CD4-positive, alpha-beta T cell (primary cell): ENCODE data around the gene PRPSAP2. TPM values are rescaled to one million over a fixed set of nuclear protein-coding genes. Genes with fewer than 3 reads are reported as not detected.

Experiments used
- ATAC-seq: fragments of 200-7000 bp; cut with Tn5 transposase; one replicate; pipeline ENCODE4 v1.10.0; 2022; ENCODE audit warnings: mild to moderate bottlenecking; ENCODE audit not compliant: poor library complexity
- CTCF ChIA-PET: fragments of 350-600 bp; sonication (Branson Sonifier 250); formaldehyde crosslinking; loops from one replicate; lab custom pipeline; 2021; ENCODE audit warnings: antibody characterized with exemption, inconsistent platforms; lab: Charles Lee
- POLR2A ChIA-PET: fragments of 350-600 bp; sonication (Branson Sonifier 250); formaldehyde crosslinking; loops from one replicate; lab custom pipeline; 2021; ENCODE audit warnings: antibody characterized with exemption, inconsistent platforms; lab: Charles Lee
- DNase-seq, 14 experiments: peaks; one replicate each; pipeline ENCODE4 v3.0.0-alpha.2; 2013 to 2020; ENCODE audit warnings: mixed read lengths in 2 of 14
- H3K27ac ChIP-seq, 2 donors: one replicate each; pipeline versions ENCODE4 v1.5.1 to v1.7.0; 2013; ENCODE audit warnings: low read length in 2 of 2, low read depth in 1 of 2, mild to moderate bottlenecking in 1 of 2
- H3K27me3 ChIP-seq, 2 experiments: 1 replicate in 1 of 2; 2 replicates in 1 of 2; pipeline versions ENCODE4 v1.6.1 to v1.7.0; 2013; ENCODE audit warnings: low read length in 2 of 2, control low read depth in 1 of 2, mild to moderate bottlenecking in 1 of 2, moderate library complexity in 1 of 2; ENCODE audit not compliant: insufficient read depth in 2 of 2, control insufficient read depth in 1 of 2
- H3K36me3 ChIP-seq: one replicate; pipeline ENCODE4 v1.6.1; 2013; ENCODE audit warnings: low read length, control low read depth; ENCODE audit not compliant: insufficient read depth
- H3K4me1 ChIP-seq: one replicate; pipeline ENCODE4 v1.6.1; 2013; ENCODE audit warnings: low read length, control low read depth; ENCODE audit not compliant: insufficient read depth
- H3K4me3 ChIP-seq: one replicate; pipeline ENCODE4 v1.5.1; 2013; ENCODE audit warnings: mild to moderate bottlenecking, low read length, moderate library complexity
- H3K9me3 ChIP-seq, 2 experiments: 1 replicate in 1 of 2; 2 replicates in 1 of 2; pipeline versions ENCODE4 v1.6.1 to v1.7.0; 2013; ENCODE audit warnings: low read length in 2 of 2, mild to moderate bottlenecking in 2 of 2, control low read depth in 1 of 2, moderate library complexity in 1 of 2; ENCODE audit not compliant: control insufficient read depth in 1 of 2, insufficient read depth in 1 of 2
- H3K27ac Mint-ChIP-seq: one replicate; pipeline ENCODE4 v1.8.0; 2020; ENCODE audit warnings: mixed read lengths
- H3K27me3 Mint-ChIP-seq: one replicate; pipeline ENCODE4 v1.8.0; 2021; ENCODE audit warnings: mixed read lengths
- H3K36me3 Mint-ChIP-seq: one replicate; pipeline ENCODE4 v1.8.0; 2021; ENCODE audit warnings: low read depth, mixed read lengths
- H3K4me1 Mint-ChIP-seq: one replicate; pipeline ENCODE4 v1.8.0; 2021; ENCODE audit warnings: low read depth, mixed read lengths
- H3K4me3 Mint-ChIP-seq: one replicate; pipeline ENCODE4 v1.8.0; 2020; ENCODE audit warnings: mild to moderate bottlenecking, mixed read lengths
- H3K9me3 Mint-ChIP-seq: one replicate; pipeline ENCODE4 v1.8.0; 2020; ENCODE audit warnings: mixed read lengths
- intact Hi-C, 2 experiments: fragments of 100-400 bp; cut with DNase I in 1 of 2; cut with micrococcal nuclease in 1 of 2; formaldehyde crosslinking; loops; one replicate each; pipeline versions ENCODE4 v1.15.1 to v1.9.0; 2023 to 2025; cut with DNase I, micrococcal nuclease
- total RNA-seq, 174 experiments: library from RNA in 2 of 174; stranded (reverse) in 2 of 174; gene quantifications; one replicate each; pipeline ENCODE4 v1.2.3 and lab custom pipeline; 2021 to 2026
- TF ChIP-seq, protein P1 (sequence below): fragments of 200-600 bp; IDR thresholded peaks from one replicate; pipeline ENCODE4 v1.8.0; 2022; ENCODE audit warnings: antibody characterized with exemption, mild to moderate bottlenecking

Gene PRPSAP2
- total RNA-seq, 2 experiments from 2014 or later = 24.9 to 25.5 TPM

DNA sequence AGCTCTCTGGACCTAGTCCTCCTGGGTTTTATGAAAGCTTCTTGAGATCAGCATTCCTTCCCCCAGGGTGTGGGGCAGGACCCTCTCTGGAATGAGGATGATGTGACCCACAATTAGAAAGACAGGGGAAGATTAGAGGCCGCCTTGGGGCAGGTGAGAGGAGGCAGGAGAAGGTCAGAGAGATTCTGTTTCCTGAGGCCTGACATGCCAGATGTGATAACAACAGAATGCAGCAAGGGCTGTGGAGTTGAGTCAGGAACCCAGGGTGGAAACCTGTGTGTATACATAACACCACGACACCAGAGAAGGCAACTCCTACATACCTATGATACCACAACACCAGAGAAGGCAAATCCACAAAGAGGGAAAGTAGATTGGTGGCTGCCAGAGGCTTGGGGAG is 88.6 kb downstream of the PRPSAP2 start:
- no peak for ATAC-seq
- no peak overlapping the region for H3K27ac Mint-ChIP-seq
- Histone ChIP-seq H3K27me3 (no peaks in the 10 kb centered on the region), H3K4me3 (no peak overlapping the region), H3K36me3 (no peaks in the 10 kb centered on the region), H3K27ac (no peak overlapping the region), H3K4me1 (peaks cover 4% of the 10 kb centered on the region), H3K9me3 (no peaks in the 10 kb centered on the region)
- H3K27me3 Mint-ChIP-seq = no peaks in the 10 kb centered on the region
- H3K9me3 Mint-ChIP-seq = no peaks in the 10 kb centered on the region
- H3K36me3 Mint-ChIP-seq = no peaks in the 10 kb centered on the region
- TF ChIP-seq, protein P1, sequence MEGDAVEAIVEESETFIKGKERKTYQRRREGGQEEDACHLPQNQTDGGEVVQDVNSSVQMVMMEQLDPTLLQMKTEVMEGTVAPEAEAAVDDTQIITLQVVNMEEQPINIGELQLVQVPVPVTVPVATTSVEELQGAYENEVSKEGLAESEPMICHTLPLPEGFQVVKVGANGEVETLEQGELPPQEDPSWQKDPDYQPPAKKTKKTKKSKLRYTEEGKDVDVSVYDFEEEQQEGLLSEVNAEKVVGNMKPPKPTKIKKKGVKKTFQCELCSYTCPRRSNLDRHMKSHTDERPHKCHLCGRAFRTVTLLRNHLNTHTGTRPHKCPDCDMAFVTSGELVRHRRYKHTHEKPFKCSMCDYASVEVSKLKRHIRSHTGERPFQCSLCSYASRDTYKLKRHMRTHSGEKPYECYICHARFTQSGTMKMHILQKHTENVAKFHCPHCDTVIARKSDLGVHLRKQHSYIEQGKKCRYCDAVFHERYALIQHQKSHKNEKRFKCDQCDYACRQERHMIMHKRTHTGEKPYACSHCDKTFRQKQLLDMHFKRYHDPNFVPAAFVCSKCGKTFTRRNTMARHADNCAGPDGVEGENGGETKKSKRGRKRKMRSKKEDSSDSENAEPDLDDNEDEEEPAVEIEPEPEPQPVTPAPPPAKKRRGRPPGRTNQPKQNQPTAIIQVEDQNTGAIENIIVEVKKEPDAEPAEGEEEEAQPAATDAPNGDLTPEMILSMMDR = no peak
- no peak overlapping the region for H3K4me3 Mint-ChIP-seq
- no peak for DNase-seq
- CTCF ChIA-PET = no interaction called here
- H3K4me1 Mint-ChIP-seq = peaks cover 8% of the 10 kb centered on the region
- intact Hi-C loops = no loop called here
- POLR2A ChIA-PET = interaction anchor here (0.9 kb wide), 1 partner anchor 9 kb away, joined by 5 read pairs; no protein-coding TSS in a partner anchor

DNA sequence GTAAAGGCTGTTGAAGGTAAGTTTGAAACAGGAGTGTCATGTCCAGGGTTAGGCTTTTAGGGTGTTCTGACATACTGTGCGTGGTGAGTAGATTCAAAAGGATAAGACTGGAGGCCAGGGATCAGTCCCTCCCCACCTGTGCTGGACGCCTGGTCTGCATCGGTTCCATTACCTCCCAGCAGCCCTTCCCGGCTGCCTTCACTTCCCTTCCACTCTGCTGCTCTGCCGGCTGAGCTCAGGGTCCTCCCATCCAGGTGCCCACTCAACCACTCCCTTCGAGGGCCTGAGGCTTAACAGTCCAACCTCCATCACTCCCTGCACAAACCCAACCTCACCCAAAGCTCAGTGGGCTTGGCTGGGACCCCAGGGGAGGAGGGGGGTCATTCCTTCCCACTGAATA is 89.9 kb downstream of the PRPSAP2 start:
- ChIA-PET CTCF (interaction anchor here (0.6 kb wide), 1 partner anchor 10 kb away, joined by 3 read pairs; no protein-coding TSS in a partner anchor), POLR2A (no interaction called here)
- TF ChIP-seq, protein P1 = no peak
- H3K4me3 ChIP-seq = no peak overlapping the region
- H3K27ac Mint-ChIP-seq = no peak overlapping the region
- H3K9me3 Mint-ChIP-seq = no peaks in the 10 kb centered on the region
- no peak for ATAC-seq
- H3K4me1 Mint-ChIP-seq = peaks cover 8% of the 10 kb centered on the region
- intact Hi-C loops = no loop called here
- no peaks in the 10 kb centered on the region for H3K27me3 Mint-ChIP-seq
- no peak overlapping the region for H3K4me3 Mint-ChIP-seq
- H3K4me1 ChIP-seq = peaks cover 11% of the 10 kb centered on the region
- no peak overlapping the region for H3K27ac ChIP-seq
- DNase-seq = no peak
- no peaks in the 10 kb centered on the region for H3K36me3 ChIP-seq
- H3K9me3 ChIP-seq = no peaks in the 10 kb centered on the region
- no peaks in the 10 kb centered on the region for H3K36me3 Mint-ChIP-seq
- no peaks in the 10 kb centered on the region for H3K27me3 ChIP-seq

DNA sequence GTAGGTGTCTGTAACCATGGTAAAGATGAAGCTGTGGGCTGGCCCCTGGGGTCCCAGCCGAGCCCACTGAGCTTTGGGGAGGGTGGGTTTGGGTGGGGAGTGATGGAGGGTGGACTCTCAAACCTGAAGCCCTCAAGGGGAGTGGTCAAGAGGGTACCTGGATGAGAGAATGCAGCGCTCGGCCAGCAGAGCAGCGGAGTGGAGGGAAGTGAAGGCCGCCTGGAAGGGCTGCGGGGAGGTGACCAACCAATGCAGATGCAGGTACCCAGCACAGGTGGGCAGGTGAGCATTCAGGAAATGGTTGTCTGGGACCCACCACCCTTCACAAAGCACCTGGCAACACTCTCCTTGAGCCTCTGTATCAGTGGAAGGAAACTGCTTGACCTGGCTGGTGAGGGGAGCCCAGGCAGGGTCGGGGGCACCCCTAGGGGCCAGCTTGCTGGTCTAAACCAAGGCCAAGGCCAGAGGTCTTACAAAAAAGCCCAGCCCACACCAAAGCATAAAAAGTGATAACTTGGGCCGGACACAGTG is 90.6 kb downstream of the PRPSAP2 start:
- H3K4me3 ChIP-seq = no peak overlapping the region
- intact Hi-C loops = no loop called here
- CTCF ChIA-PET = no interaction called here
- DNase-seq (no peak), ATAC-seq (no peak)
- H3K9me3 ChIP-seq = no peaks in the 10 kb centered on the region
- no peaks in the 10 kb centered on the region for H3K9me3 Mint-ChIP-seq
- peaks cover 16% of the 10 kb centered on the region for H3K4me1 ChIP-seq
- H3K4me1 Mint-ChIP-seq = peaks cover 11% of the 10 kb centered on the region
- H3K27ac Mint-ChIP-seq = no peak overlapping the region
- no peak overlapping the region for H3K27ac ChIP-seq
- POLR2A ChIA-PET = no interaction called here
- H3K27me3 Mint-ChIP-seq = no peaks in the 10 kb centered on the region
- H3K27me3 ChIP-seq = no peaks in the 10 kb centered on the region
- H3K36me3 Mint-ChIP-seq = no peaks in the 10 kb centered on the region
- TF ChIP-seq, protein P1 = no peak
- H3K36me3 ChIP-seq = no peaks in the 10 kb centered on the region
- no peak overlapping the region for H3K4me3 Mint-ChIP-seq
